Suppressor macrophage treated with lipopolysaccharide for 4 hours (primary cell): ENCODE data around the gene FAF1.

Source experiments
- DNase-seq: peaks from one replicate; pipeline ENCODE4 v3.0.0-alpha.2; 2020

Gene FAF1

DNA sequence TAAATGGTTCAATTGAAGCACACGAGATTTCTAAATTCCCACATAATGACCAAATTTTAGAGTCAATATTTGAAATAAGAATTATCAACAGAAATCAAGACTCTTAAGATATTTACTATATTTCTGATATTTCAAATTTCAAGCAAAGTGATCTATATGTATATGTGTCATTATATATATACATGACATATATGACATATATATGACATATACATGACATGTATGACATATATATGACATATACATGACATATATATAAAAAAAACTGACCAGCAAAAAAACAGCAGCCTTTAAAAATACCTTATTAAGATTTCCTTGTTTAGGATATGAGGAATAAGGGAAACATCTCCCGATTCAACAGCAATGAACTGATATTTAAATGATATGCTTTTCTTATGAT lies 266.2 kb downstream of the FAF1 start:
- DNase-seq = no peak

DNA sequence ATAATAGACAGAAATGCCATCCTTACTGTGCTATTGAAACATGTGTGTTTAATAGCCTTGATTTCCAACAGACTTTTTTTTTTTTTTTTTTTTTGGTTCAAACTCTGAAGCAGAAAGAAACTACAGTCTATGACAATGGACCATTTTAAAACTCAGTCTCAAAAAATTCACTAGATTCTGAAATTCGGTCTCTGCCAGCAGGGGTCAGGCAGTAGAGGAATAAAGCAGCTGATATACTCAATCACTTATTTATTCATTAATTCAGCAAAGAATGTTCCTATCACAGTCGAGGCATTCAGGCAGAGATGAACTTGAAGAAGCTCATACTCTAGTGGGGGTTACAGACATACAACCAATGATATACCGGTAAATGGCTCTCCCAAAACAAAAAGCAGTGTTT lies 275.9 kb downstream of the FAF1 start:
- no peak for DNase-seq

DNA sequence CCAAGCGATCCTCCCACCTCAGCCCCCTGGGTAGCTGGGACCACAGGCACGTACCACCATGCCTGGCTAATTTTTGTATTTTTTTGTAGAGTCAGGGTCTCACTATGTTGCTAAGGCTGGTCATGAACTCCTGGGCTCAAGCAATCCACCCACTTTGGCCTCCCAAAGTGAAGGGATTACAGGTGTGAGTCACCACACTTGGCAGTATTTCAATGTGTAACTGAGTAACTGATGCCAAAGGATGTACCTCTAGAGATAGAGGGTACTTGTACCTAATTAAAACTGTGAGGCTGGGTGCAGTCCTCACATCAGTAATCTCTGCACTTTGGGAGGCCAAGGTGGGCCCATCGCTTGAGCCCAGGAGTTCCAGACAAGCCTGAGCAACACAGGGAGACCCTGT lies 278.1 kb downstream of the FAF1 start:
- DNase-seq = no peak

DNA sequence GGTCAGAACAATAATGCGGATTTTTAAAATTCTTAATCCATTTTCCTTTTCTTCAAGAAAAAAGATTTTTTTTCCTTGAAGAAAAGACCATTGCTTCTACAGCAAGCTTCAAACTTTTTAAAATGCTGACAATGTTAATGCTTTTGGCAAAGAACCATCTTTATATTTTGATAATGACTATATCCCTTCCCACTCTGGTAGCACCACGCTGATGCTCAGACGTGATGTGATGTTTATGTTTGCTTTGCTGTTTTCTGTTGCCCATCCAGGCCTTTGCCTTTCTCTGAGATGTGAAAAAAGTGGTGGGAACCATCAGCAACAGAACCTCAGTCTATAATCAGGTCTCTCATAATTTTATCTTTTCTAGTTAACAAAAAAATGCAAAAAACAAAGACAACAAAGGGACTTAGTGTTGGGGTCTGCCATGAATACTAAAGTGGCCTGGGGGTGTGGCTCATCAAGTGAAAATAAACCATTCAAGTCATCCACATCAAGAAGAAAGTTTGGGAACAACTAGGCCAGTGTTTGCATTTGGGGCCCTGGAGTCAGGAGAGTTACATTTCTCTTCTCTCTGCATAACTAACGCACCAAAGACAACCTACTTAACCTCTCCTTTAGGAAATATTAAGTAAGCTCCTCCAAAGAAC lies 292.2 kb downstream of the FAF1 start:
- DNase-seq = no peak

DNA sequence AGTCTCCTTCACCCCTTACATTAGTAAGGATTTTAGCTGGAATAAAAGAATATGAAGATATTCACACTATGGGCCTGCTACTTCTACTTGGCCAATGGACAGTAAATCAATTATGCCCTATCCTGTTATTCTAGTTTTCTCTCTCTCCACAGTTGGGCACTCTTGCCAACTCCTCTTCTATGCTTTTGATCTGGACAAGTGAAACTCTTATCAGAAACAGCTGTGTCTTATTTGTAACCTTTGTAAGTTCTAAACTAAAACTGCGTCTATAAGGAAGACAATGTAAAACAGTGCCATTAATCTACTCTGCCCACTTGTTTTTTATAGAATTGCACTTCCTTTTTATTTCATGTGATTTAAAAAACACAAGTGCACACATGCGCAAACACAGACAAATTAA lies 292.8 kb downstream of the FAF1 start:
- no peak for DNase-seq

DNA sequence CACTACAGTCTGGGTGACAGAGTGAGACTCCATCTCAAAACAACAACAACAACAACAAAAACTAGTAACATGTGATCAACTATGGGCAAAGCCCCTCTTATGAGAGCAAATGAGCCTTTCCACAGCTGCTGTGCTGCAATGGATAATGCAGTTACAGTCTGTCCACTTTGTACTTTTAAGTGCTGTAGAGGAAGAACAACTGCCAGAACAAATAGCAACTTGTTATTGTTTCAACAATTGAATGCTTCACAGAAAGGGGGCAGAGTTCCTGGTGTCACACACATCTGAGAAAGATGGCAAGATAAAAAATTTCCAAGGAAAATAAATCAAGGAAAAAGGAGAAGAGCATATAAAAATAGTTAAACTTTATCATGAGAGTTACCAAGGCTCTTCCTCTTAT lies 293.2 kb downstream of the FAF1 start:
- no peak for DNase-seq

DNA sequence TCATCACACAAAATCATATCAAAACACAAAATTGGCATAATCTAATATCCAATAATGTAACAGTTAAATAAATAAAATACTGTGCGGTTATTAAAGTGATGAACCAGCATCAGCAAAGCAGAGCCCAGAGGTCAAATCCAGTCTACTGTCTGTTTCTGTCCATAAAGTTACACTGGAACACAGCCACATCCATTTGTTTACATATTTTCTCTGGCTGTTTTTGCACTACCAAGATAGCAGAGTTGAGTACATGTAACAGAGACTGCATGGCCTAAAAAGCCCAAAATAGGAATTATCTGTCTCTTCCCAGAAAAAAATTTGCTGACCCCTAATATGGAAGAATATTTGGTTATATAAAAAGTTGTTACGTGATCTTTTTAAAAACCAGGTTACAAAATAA lies 294.7 kb downstream of the FAF1 start:
- DNase-seq = no peak

DNA sequence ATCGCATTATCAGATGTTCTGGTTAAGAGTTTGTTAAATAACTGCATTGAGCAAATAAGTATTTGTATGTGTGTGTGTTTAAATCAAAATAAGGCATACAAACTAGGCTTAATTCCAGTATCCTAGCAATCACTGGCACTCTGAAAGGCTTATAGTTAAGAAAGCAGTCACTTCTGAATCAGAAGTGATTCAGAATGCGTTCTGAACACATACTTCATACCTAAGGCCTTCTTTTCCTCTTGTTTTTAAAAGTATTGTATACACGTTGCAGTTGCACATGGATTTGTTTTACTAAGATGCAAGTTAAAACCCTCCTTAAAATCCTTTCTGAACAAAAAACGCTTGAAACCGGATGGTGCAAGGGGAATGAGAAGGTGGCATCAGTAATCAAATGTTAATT lies 298.4 kb downstream of the FAF1 start:
- DNase-seq = no peak

DNA sequence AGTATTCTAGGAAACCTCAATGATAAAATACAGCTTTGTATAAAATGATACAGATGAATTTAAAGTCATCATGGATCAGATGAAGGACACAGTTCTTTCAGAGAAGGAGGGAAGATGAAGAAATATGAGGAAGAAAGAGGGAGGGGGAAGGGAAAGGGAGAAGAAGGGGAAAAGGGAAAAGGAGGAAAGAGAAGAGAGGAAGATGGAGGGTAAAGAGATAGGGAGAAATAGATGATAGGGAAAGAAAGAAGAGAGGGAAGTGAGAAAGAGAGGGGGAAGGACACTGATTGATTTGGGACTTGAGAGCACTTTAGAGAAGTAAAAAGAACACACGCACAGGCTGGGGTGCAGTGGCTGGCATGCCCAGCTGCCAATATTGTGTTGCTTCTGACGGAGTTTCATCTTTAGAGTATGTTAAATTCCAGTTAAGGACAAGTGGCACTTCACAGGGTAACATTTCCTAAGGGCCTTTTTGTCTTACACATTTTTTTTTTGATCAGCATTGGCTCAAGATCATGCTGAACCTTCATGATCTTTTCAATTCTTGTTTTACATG lies 300.9 kb downstream of the FAF1 start:
- DNase-seq = no peak

DNA sequence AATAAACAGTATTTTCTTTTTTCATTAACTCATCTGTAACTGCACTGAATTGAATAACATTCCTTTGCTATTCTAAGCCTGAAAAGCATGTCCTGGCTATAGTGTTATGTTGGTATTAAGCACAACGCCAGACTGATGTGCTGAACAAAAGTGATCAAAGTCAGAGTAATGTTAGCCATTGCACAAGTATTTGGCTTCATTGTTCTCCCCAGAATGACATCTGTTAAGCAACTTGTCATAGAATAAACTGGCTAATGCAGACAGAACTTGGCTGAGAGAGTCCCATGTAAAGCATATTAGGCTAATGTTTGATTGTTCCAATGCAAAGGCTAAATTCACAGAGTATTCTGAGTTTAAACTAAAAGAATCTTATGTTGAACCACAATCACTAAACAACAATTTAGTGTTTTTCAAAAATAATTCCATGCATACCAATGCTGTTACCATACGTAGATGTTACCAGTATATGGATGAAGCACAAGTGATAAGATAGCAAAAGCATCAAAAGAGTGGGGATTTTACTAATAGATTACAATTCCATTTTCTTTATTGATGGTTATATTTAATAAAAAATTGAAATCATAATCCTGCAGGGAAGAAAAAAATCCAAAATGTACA lies 301.5 kb downstream of the FAF1 start:
- no peak for DNase-seq

DNA sequence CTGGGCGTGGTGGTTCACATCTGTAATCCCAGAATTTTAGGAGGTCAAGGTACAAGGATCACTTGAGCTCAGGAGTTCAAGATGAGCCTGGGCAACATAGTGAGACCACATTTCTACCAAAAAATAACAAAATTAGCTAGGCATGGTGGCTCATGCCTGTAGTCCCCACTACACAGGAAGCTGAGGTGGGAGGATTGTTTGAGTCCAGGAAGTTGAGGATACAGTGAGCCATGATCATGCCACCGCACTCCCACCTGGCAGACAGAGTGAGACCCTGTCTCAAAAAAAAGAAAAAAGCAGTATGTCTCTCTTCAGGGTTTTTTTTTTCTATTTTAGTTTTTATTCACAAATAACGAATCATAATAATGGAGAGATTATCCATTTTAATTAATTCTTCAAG lies 303.1 kb downstream of the FAF1 start:
- DNase-seq = no peak

DNA sequence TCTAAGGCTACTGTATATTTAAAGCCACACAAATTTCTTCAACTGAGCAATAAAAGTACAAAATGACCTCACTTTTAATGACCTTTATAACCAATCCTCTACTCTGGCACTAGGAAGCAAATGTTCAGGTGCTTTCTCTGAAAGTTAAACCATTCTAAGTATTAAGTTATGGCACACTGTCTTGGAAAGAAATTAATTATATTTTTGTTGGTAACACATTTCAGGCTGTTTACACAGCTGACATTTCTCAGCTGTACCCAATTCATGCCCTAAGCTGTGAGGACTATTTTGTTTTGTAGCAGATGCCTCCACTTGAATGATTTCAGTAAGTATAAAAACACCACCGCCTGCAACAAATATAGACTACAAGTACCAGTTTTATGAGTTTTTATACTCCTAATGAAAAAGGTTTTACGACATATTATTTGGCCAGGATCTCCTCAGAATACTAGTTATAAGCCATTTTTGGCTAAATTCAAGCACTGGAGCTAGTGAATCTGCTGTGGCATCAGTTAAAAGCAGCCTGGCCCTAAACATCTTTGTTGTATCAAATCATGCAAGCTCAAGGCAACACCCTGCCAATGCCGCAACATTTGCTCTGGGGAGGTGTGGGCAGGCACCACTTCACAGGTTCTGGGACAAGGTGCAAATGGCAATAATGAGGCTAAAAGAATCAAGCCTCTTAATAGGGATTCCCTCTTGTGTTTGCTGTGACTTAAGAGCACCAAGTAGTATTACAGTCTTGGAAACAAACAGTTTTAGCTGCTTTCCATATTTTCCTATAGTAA lies 308.4 kb downstream of the FAF1 start:
- no peak for DNase-seq

DNA sequence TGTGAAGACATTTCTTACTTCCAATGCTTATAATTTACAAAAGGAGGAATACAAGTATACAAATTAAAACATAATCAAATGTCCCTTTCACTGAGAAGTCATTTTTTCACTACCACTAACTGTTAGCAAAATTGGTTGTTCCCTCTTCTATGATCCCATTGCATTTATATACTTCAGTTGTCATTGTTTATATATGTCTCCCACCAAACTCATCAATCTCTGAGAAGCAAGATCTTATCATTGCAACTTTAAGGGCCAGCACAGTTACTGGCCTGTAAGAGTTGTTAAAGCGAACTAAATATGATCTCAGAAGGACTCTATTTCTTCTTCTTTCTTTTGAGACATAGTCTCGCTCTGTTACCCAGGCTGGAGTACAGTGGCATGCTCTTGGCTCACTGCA lies 313.5 kb downstream of the FAF1 start:
- no peak for DNase-seq

DNA sequence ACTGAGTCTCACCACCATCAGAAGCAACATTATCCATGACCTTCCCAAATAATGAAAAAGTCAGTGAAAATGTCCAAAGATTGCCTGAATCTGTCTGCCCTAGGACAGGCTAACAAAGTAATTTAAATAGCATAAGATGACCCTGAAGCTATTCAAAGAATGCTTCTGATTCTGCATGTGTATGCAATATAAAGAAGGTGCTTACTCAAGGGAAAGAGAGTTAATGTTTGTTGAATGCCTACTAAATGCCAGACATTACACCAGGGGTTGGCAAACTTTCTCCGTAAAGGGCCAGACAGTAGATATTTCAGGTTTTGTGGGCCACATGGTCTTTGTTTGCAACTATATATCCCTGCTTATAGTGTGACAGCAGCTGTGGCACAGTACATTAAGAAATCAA lies 314.9 kb downstream of the FAF1 start:
- no peak for DNase-seq

DNA sequence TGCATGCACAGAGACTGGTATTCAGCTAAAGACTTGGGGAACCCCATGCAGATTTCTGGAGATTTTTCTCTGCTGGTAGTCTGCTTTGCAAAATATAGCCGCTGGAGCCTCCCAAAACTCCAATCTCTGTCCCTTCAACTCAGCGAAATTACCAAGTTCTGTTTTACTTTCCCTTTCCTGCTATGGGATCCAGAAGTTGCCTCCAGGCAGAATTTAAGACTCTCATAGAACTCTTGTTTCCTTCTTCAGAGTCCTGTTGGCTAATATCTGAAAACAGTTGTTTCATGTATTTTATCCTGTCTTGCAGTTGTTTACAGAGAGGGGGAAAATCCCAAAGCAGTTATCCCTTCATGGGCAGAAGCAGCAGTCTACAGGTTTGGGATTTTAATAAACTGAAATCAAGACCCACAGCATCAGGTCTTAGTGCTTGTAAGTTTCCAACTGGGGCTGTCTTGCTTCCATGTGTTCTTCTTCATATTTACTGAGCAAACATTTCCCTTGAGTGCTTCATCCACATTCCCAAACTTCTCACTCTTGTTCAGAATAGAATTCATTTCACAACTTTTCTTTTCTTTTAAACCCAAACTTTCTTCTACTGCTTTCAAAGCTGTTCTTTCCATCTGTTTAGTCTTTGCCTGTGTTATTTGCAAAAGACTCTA lies 315.5 kb downstream of the FAF1 start:
- DNase-seq = no peak

DNA sequence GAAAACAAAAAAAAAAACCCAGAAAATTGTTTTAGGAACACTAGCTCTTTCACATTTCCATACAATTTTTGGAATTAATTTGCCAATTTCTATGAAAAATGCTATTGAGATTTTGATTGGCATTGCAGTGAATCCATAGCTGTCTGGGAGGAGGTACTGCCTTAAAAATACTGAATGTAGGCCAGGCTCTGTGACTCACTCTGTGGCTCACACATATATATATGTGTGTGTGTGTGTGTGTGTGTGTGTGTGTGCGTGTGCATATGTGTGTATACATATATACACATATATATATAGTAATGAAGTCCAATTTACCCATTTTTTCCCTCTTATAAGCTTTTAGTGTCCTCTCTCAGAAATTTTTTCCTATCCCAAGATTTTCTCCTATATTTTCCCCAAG lies 322.6 kb downstream of the FAF1 start:
- no peak for DNase-seq

DNA sequence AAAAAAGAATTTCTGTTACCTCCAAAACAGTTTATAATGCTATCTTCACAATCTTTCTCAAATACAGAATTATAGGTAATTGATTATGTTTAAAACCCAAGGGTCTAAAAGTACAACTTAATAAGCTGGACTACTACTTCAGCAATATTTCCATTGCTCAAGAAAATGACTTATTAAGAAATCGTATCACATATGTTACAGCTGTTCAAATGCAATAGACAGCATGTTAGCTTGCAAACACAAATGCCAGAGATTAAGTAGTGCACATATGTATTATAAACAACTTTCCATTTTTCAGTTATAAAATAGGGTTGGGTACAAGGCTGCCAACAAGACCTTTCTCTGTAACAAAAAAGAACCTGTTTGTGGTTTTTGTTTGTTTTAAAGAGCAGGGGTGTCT lies 325.8 kb downstream of the FAF1 start:
- no peak for DNase-seq

DNA sequence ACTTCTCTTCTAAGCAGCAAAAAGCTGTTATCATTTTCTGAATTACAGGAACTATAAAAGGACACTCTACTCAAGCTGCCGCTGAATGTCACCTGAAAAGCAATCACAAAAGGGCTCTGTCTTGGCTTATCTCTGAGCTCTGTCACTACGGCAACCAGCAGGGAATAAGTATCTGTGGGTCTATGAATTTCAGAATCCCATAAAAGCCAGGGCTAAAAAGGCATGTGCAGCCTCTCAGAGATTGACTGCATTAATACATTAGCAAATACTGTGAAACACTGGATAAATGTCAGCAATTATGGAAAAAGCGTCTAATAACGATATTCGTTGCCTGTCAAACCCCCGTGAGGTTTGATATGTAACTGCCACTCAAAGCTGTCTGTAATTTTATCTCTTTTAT lies 326.6 kb downstream of the FAF1 start:
- no peak for DNase-seq

DNA sequence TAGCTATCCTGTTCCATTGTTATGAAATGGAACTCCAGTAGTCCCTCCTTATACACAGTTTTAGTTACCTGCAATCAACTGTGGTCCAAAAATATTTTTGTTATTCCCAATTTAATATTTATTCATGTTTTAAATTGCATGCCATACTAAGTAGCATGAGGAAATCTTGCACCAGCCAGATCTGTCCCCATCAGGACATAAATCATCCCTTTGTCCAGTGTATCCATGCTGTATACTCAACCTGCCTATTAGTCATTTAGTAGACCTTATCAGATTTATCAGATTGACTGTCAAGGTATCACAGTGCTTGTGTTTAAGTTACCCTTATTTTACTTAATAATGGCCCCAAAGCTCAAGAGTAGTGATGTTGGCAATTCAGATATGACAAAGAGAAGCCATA lies 328.9 kb downstream of the FAF1 start:
- no peak for DNase-seq

DNA sequence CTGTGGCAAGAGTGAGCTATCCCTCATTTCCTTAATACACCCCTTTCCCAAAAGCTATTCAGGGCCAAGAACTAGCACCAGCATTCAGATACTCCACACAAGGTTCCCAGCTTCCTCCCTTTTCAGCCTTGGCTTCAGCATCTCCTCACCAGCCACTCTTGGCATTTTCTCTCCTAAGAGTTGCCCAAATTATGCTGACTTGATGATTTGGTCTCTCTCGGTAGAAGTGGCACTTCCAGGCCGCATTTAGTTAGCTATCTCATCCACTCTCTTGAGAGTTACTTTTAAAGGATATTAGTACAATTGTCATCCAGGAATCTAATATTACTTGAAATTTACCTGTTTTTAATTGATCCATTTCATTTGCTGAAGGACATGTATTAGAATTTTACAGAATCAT lies 337.8 kb downstream of the FAF1 start:
- DNase-seq = no peak

DNA sequence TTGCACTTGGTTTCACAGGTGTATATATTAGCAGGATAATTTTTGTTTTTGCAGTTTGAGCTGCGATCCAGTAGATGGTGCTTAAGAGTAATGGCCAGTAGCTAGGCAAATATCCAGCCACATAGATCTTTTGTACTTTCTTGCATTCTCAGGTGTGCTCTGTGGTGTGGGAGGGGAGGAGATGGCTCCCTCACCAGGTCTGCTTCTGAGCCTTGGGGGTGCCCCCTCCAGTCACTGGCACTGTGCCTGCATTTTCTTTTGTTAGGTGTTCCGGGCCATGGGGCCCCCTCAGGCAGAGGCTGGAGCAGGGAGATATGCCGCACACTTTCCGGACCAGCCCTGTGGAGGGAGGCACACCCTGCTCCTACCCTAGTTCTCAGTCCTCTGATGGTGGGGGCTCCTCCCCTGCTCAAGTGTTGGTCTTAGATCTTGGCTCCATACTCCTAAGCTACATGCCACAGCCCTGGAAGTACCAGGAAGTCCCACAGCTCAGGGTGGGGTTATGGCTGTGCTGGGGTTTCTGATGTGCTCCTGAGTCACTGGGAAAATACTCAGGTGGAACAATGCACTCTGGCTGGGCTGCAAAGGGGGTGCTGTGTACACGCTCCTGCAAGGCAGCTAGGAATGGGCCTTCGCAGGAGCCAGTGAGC lies 339.3 kb downstream of the FAF1 start:
- DNase-seq = no peak

DNA sequence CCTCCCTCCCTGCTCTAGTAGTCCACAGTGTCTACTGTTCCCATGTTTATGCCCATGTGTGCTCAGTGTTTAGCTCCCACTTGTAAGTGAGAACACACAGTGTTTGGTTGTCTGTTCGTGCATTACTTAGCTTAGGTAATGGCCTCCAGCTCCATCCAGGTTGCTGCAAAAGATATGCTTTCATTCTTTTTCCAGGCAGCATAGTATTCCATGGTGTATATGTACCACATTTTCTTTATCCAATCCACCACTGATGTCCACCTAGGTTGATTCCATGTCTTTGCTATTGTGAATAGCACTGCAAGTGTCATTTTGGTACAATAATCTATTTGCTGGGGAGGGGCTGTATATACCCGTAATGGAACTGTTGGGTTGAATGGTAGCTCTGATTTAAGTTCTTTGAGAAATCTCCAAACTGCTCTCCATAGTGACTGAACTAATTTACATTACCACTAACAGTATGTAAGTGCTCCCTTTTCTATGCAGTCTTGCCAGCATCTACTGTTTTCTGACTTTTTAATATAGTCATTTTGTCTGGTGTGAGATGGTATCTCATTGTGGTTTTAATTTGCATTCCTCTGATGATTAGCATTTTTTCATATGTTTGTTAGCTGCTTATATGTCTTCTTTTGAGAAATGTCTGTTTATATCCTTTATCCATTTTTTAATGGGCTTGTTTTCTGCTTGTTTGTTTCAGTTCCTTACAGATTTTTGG lies 344.9 kb downstream of the FAF1 start:
- no peak for DNase-seq
